HepG2 (cell line): ENCODE results near the gene RGS19. TPM values are rescaled to one million over a fixed set of nuclear protein-coding genes. Genes with fewer than 3 reads are reported as not detected.

Experiments used
- BRCA1 ChIP-seq: sonication (generic); formaldehyde crosslinking; IDR thresholded peaks from 2 replicates; pipeline ENCODE4 v1.4.0; 2020; ENCODE audit warnings: missing genetic modification reagents
- CERS6 ChIP-seq: sonication (generic); formaldehyde crosslinking; IDR thresholded peaks from 2 replicates; pipeline ENCODE4 v1.5.0; 2020; ENCODE audit warnings: missing genetic modification reagents
- FOXA1 ChIP-seq, 2 experiments: fragments of 450-650 bp in 1 of 2; sonication (generic) in 1 of 2; formaldehyde crosslinking in 1 of 2; IDR thresholded peaks; 2 replicates each; pipeline versions ENCODE4 v1.4.0 to v1.6.1; 2016 to 2020; ENCODE audit warnings: missing genetic modification reagents in 1 of 2
- HNF1B ChIP-seq: sonication (generic); formaldehyde crosslinking; IDR thresholded peaks from 2 replicates; pipeline ENCODE4 v1.5.1; 2020; ENCODE audit warnings: mild to moderate bottlenecking, moderate library complexity, missing genetic modification reagents
- NR2F6 ChIP-seq, 2 experiments: IDR thresholded peaks; 2 replicates each; pipeline ENCODE4 v1.6.1; 2016; ENCODE audit warnings: antibody characterized with exemption in 1 of 2, mild to moderate bottlenecking in 1 of 2
- SMAD9 ChIP-seq: sonication (generic); formaldehyde crosslinking; IDR thresholded peaks from 2 replicates; pipeline ENCODE4 v1.5.1; 2020; ENCODE audit warnings: mild to moderate bottlenecking, missing genetic modification reagents
- SNRNP70 ChIP-seq: fragments of 200-400 bp; formaldehyde crosslinking; IDR thresholded peaks from 2 replicates; pipeline ENCODE4 v1.6.1; 2017; ENCODE audit warnings: mild to moderate bottlenecking, low read depth, low read length, moderate library complexity
- SRSF1 ChIP-seq: fragments of 200-400 bp; formaldehyde crosslinking; optimal IDR thresholded peaks from 2 replicates; pipeline ENCODE3; 2017; ENCODE audit warnings: mild to moderate bottlenecking, low read depth, low read length, moderate library complexity
- TFE3 ChIP-seq: IDR thresholded peaks from 2 replicates; pipeline ENCODE4 v1.6.1; 2016
- THYN1 ChIP-seq: sonication (generic); formaldehyde crosslinking; IDR thresholded peaks from 2 replicates; pipeline ENCODE4 v1.8.1; 2023; ENCODE audit warnings: low read depth, mild to moderate bottlenecking, moderate library complexity, missing genetic modification reagents, borderline replicate concordance
- USF2 ChIP-seq, 2 experiments: sonication (generic) in 1 of 2; formaldehyde crosslinking in 1 of 2; IDR thresholded peaks; 2 replicates each; pipeline versions ENCODE4 v1.5.1 to v1.6.1; 2011 to 2020; ENCODE audit warnings: borderline replicate concordance in 1 of 2, low read depth in 1 of 2, low read length in 1 of 2, mild to moderate bottlenecking in 1 of 2, missing genetic modification reagents in 1 of 2, moderate library complexity in 1 of 2
- ZBTB33 ChIP-seq: sonication (generic); formaldehyde crosslinking; IDR thresholded peaks from 2 replicates; pipeline ENCODE4 v1.4.0; 2020; ENCODE audit warnings: missing genetic modification reagents
- ZFAT ChIP-seq: sonication (generic); formaldehyde crosslinking; conservative IDR thresholded peaks from 2 replicates; pipeline ENCODE4 v1.8.1; 2023; ENCODE audit warnings: missing genetic modification reagents, inconsistent platforms
- ZNF34 ChIP-seq: sonication (generic); formaldehyde crosslinking; IDR thresholded peaks from 2 replicates; pipeline ENCODE4 v1.4.0; 2020; ENCODE audit warnings: mild to moderate bottlenecking, missing genetic modification reagents, borderline replicate concordance
- ZNF451 ChIP-seq: sonication (generic); formaldehyde crosslinking; IDR thresholded peaks from 2 replicates; pipeline ENCODE4 v1.5.0; 2020; ENCODE audit warnings: mild to moderate bottlenecking, missing genetic modification reagents
- ZNF552 ChIP-seq: sonication (generic); formaldehyde crosslinking; IDR thresholded peaks from 2 replicates; pipeline ENCODE4 v1.9.0; 2022; ENCODE audit warnings: missing genetic modification reagents, mild to moderate bottlenecking, borderline replicate concordance
- ZNF782 ChIP-seq: sonication (generic); formaldehyde crosslinking; IDR thresholded peaks from 2 replicates; pipeline ENCODE4 v1.4.0; 2020; ENCODE audit warnings: missing genetic modification reagents, mild to moderate bottlenecking, borderline replicate concordance
- polyA plus RNA-seq, 8 experiments: library from polyadenylated mRNA; depleted of rRNA in 3 of 8; stranded (reverse) in 7 of 8; unstranded in 1 of 8; fragments of >200 nt; fragmentation: Illumina TruSeq in 4 of 8; extraction: Trizol in 4 of 8; gene quantifications; 2 replicates each; pipeline versions ENCODE4 v1.2.1 to v1.2.3, GENCODE V29; 2011 to 2016; ENCODE audit warnings: low read depth in 4 of 8, missing spikeins in 1 of 8, mixed read lengths in 1 of 8; ENCODE audit not compliant: insufficient read depth in 1 of 8
- total RNA-seq, 5 experiments: library from RNA; depleted of rRNA; stranded (reverse); fragments of >200 nt; fragmentation: Illumina TruSeq; extraction: Trizol; gene quantifications; 2 replicates each; pipeline ENCODE4 v1.2.3, GENCODE V29; 2016; ENCODE audit warnings: low read depth in 1 of 5

RGS19 gene
- total and polyA plus RNA-seq, 2 of the 13 experiments (the other 11 are each of a cell fraction or from before 2014, with no cell fraction given): 10.7 to 11.9 TPM

GRCh38 chr20:64057628-64058498 is 21.5 kb downstream of the RGS19 start (continued):
- TF ChIP-seq ZNF782 (CRISPR knock-in tag) (peak; percentile 96), ZNF451 (0 out of 2 replicates have a peak, but pooled peaks have one; percentile 71), CERS6 (CRISPR knock-in tag) (no peak), ZNF34 (no peak; the same call in 1 of the 2 replicates), SMAD9 (CRISPR knock-in tag) (0 out of 2 replicates have a peak, but pooled peaks have one; percentile 21), NR2F6 (IDR thresholded peaks at IDR 0.05) (peak; percentile 56; the same call in 1 of the 2 replicates), NR2F6 (CRISPR knock-in tag; IDR thresholded peaks at IDR 0.05) (peak; percentile 84), ZNF552 (CRISPR knock-in tag) (peak; percentile 82; the same call in 1 of the 2 replicates), THYN1 (no peak), HNF1B (CRISPR knock-in tag) (no peak; the same call in 1 of the 2 replicates), FOXA1 (IDR thresholded peaks at IDR 0.05) (no peak), FOXA1 (CRISPR knock-in tag; IDR thresholded peaks at IDR 0.05) (no peak; the same call in 1 of the 2 replicates), SNRNP70 (no peak), BRCA1 (CRISPR knock-in tag) (0 out of 2 replicates have a peak, but pooled peaks have one; percentile 69), USF2 (IDR thresholded peaks at IDR 0.05; ENCODE audit: low read depth, low read length) (peak; percentile 21; the same call in 1 of the 2 replicates), USF2 (CRISPR knock-in tag; IDR thresholded peaks at IDR 0.05; ENCODE audit: borderline replicate concordance) (no peak), SRSF1 (peak; percentile 92), ZFAT (CRISPR knock-in tag) (no peak), ZBTB33 (CRISPR knock-in tag) (peak; percentile 77), TFE3 (CRISPR knock-in tag) (peak; percentile 68)
